Activated naive CD8-positive, alpha-beta T cell treated with anti-CD3 and anti-CD28 coated beads, Interleukin-2, amount 50 U/mL, for 16 hours (primary cell): ENCODE measurements around the gene ABCC6.
"Not testable (repeated sequence)": the region's sequence is repeated elsewhere in the genome, so short reads cannot be mapped to it uniquely, and the experiment has no call there.

Source experiments
- DNase-seq: peaks from one replicate; pipeline ENCODE4 v3.0.0-alpha.2; 2020; ENCODE audit warnings: low read depth, low spot score

The ABCC6 gene

GRCh38 chr16:16112450-16113053, 110.7 kb downstream of the ABCC6 start:
- DNase-seq: no peak

DNA sequence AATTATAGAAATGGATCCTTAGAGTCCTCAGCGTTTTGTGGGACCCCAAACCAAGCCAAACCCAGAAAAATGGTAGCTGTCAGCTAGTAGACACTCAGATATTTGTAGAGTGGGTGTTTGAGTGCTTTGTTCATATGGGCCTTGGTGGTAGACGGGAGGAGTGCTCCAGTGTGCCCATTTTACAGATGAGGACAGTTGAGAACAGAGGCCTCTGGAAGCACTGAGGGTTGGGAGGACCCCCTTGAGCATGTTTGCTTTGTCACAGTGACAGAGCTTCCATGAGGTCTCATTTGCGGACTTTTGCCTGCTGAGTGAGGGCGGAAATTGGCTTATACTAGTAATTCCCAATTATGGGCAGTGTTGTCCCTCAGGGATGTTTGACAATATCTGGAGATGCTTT, 111.7 kb downstream of the ABCC6 start:
- DNase-seq: no peak

- no peak for DNase-seq
Measured at GRCh38 chr16:16110111-16110490, 113.2 kb downstream of the ABCC6 start.

- no peak for DNase-seq
Measured at GRCh38 chr16:16109453-16110110, 113.7 kb downstream of the ABCC6 start.

- no peak for DNase-seq
Measured at GRCh38 chr16:16108759-16109158, 114.5 kb downstream of the ABCC6 start.

DNA sequence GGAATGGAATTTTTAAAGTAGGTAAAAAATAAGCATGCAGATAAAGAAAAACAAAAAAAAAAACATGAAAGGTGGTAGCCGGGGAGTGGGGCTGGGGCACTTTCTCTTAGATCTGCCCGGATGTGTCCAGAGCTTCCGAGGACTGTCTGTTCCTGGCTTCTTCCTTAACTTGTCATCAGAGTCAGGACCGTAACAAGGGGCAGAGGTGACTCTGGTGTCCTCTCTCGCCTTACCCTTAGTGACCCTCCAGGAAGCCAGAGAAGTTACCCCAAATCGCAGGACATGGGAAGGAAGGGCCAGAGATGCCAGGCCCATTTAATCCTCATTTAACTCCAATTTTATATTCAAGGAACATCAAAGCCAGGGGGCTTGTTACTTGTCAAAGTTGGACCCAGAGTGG, 115.5 kb downstream of the ABCC6 start:
- DNase-seq: no peak

DNA sequence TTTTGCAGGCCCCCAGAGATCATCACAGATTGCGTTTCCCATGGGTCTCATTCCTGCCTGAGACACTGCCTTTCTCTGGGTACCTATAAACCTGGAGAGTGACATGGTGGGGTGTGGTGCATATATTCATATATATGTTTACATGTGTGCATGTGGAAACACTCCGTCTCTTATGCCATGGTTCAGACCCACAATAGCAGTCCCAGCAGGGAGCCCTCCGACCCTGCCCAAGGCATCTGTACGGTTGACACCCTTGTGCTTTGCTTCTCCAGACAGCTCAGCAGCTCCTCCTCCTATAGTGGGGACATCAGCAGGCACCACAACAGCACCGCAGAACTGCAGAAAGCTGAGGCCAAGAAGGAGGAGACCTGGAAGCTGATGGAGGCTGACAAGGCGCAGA, 116.8 kb downstream of the ABCC6 start:
- no peak for DNase-seq

GRCh38 chr16:16105646-16106045, 117.6 kb downstream of the ABCC6 start:
- no peak for DNase-seq

- not testable (repeated sequence) for DNase-seq
Measured at GRCh38 chr16:16104804-16105141, 118.5 kb downstream of the ABCC6 start.

- DNase-seq: not testable (repeated sequence)
Measured at GRCh38 chr16:16104132-16104803, 119.0 kb downstream of the ABCC6 start.

GRCh38 chr16:16102738-16103137, 120.6 kb downstream of the ABCC6 start:
- DNase-seq: no peak

DNA sequence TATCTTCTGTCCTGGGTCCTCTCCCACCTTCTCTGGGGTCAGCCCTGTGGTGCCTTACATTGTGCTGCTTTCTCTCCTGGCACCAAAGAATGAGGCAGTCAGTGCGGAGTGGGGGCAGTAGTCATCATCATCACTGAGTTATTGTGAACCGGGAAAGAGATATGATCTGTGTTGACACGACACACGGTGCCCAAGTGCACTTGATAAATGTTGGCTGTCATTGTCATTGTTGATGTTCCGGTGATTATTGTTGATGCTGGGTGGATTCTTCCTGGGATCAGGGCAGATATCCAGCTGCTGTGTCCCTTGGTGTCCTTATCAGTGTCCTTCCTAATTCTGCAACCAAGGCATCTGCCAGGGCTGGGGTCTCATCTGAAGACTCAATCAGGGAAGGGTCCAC, 121.7 kb downstream of the ABCC6 start:
- no peak for DNase-seq

DNA sequence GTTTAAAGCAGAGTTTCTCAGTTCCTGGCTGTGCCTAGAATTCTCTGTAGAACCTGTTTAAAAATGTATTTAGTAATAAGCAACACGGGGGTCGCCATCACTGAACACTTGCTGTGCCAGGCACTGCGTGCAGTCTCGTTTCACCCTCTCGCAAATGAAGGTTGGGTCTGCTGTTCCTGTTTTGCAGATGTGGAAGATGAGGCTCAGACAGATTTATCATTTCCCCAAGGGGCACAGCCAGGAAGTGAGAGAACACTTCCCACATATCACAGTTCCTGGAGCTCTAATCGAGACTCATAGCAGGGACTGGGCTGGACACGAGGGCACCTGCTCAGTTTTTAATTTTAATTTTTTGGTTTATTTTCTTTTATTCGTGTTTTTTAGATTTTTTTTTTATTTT, 122.7 kb downstream of the ABCC6 start:
- DNase-seq: no peak

GRCh38 chr16:16099320-16099719, 124.0 kb downstream of the ABCC6 start:
- DNase-seq: no peak
